IPS DF 6.9 (cell line): ENCODE measurements around the gene MXRA8.
A peak's percentile ranks its signal among the peaks of the same experiment; 100 is the strongest.

Experiments
- DNase-seq: peaks from one replicate; pipeline ENCODE4 v3.0.0-alpha.2; 2013; ENCODE audit warnings: low read depth, low spot score
- H3K27ac ChIP-seq: one replicate; pipeline ENCODE4 v1.5.1; 2013; ENCODE audit warnings: low read length, control low read depth
- H3K27me3 ChIP-seq: 2 replicates; pipeline ENCODE4 v1.6.1; 2013; ENCODE audit warnings: mild to moderate bottlenecking, low read length; ENCODE audit not compliant: control insufficient read depth, insufficient read depth
- H3K36me3 ChIP-seq: 2 replicates; pipeline ENCODE4 v1.6.1; 2013; ENCODE audit warnings: low read length; ENCODE audit not compliant: control insufficient read depth, insufficient read depth
- H3K4me1 ChIP-seq: 2 replicates; pipeline ENCODE4 v1.6.1; 2013; ENCODE audit warnings: low read length; ENCODE audit not compliant: control insufficient read depth, insufficient read depth
- H3K4me3 ChIP-seq: 2 replicates; pipeline ENCODE4 v1.5.1; 2013; ENCODE audit warnings: mild to moderate bottlenecking, low read length
- H3K9me3 ChIP-seq: 2 replicates; pipeline ENCODE4 v1.6.1; 2013; ENCODE audit warnings: low read length, inconsistent platforms; ENCODE audit not compliant: control insufficient read depth, insufficient read depth
- WGBS: extraction: QIAGEN DNeasy Blood & Tissue Kit; methylation state at CpG from one replicate; pipeline ENCODE4 v1.1.7; 2013; ENCODE audit warnings: mixed read lengths, missing lambda C conversion rate; ENCODE audit not compliant: insufficient read length, insufficient coverage; 5-methylcytosine and 5-hydroxymethylcytosine counted together

MXRA8 gene

DNA sequence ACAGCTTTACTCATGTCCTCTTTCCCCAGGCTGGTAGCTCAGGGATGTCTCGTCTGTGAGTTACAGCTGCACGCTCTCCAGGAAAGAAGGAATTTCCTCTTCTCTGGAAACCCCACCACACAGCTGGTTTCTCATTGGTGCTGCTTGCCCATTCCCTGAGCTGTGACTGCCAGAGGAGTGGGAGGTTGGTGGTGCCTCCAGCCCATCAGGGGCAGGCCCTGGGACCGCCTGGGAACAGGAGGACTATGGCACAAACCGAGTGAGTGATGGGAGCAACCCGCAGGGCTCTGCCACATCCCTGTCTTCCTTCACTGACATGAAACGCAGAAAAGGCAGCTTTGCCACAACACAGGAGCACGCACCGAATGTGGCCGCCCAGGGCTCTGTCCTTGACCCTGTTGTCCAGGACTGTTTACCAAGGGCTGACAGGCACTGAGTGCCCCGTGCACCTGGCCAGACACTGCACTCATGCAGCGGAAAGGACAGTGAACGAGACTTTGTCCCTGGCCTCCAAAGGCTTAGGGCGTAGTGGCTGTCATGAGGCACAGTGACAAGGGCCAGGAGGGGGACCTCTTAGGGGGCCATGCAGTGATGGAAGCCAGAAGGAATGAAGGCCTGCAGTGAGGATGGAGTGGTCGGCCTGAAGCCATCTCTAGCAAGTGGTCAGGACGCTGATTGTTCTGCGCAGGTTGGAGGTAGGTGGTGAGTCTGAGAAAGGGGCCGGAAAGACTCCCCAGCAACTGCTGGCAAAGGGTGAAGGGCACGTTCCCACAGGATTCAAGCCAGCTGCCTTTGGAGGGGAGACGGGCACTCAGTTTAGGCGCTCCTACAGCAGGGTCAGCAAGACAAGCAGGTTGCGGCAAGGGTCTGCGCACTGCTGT, 42.5 kb upstream of the MXRA8 start:
- no peaks in the 10 kb centered on the region for H3K9me3 ChIP-seq
- 0 out of 2 replicates have a peak, but pooled peaks cover 2% of the 10 kb centered on the region for H3K4me1 ChIP-seq
- DNase-seq, result no peak
- no CpG with 5 or more reads among the region's 22 CpGs for WGBS
- no peak overlapping the region for H3K4me3 ChIP-seq
- H3K36me3 ChIP-seq, result peaks cover 23% of the 10 kb centered on the region
- no peak overlapping the region for H3K27ac ChIP-seq
- no peaks in the 10 kb centered on the region for H3K27me3 ChIP-seq

GRCh38 chr1:1399872-1400575, 41.7 kb upstream of the MXRA8 start:
- no peaks in the 10 kb centered on the region for H3K9me3 ChIP-seq
- DNase-seq, result no peak
- peak overlapping the region; percentile 88 for H3K4me3 ChIP-seq
- no peak overlapping the region for H3K27ac ChIP-seq
- H3K36me3 ChIP-seq, result peaks cover 24% of the 10 kb centered on the region
- no peaks in the 10 kb centered on the region for H3K27me3 ChIP-seq
- H3K4me1 ChIP-seq, result 0 out of 2 replicates have a peak, but pooled peaks cover 2% of the 10 kb centered on the region
- WGBS, result no CpG with 5 or more reads among the region's 34 CpGs

DNA sequence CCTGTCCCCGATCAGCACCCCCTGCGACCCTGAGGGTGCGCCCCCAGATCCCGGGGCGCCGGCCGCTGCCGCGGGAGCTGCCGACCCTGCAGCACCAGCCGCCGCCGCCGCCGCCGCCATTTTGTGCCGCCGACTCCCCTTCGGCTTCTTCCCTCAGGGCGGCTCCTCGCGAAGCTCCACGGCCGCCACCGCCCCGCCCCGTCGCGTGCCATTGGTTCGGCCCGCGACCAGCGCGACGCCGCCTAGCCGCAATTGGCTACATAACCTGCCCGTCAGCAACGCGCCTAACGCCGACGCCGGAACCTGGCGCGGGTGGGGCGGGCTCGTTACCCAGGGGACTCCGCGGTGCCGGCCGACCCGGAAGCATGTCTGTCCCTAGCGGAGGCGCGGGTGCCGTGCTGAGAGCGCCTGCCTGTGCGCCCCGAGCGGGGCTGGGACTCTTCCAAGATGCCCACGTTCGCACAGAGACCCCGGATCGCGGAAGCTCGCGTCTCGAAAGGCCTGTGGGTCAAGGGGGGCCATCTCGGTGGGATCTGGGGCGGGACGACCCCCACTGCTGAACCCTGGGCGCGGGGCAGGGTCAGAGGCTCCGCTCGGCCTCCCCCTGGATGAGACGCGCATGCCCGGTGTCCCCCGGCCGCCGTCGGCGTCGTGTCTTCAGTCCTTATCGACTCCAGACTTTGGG, 41.0 kb upstream of the MXRA8 start, which contains the start of gene CCNL2:
Gene CCNL2, minus strand, starts transcription at position 149 of the 685 bp plus-strand sequence. Its CDS starts 29 bp downstream, at position 120.
- Histone ChIP-seq H3K9me3 (no peaks in the 10 kb centered on the region), H3K27ac (no peak within 1 kb of the TSS), H3K27me3 (no peaks in the 10 kb centered on the region), H3K4me1 (0 out of 2 replicates have a peak, but pooled peaks cover 2% of the 10 kb centered on the region), H3K4me3 (peak within 1 kb of the TSS; percentile 88), H3K36me3 (peaks cover 24% of the 10 kb centered on the region)
- WGBS, result no CpG with 5 or more reads among the region's 86 CpGs
- peak; percentile 98 for DNase-seq

DNA sequence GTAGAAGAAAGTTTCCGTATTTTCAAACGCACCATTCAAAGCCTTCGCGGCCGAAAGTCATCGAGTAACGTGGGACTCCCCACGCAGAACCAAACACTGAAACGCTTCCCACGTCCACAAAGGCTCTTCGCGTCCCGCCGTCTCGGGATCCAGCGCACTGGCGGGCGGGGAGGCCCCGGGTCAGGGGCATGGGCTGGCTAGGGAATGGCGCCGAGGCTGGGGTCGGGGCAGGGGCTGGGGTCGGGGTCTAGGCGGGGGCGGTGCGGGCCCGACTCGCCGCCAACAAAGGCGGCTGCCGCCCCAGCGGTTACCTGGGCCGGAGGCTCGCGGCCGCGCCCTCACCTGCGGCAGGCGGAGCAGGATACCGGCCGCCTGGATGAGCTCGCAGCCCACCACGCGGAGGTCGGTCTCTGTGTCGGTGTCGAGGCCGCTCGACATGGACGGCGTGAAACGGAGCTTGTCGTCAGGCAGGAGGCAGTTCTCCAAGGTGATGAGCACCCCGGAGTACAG, 40.4 kb upstream of the MXRA8 start:
- no peak overlapping the region for H3K27ac ChIP-seq
- no CpG with 5 or more reads among the region's 54 CpGs for WGBS
- H3K9me3 ChIP-seq, result no peaks in the 10 kb centered on the region
- 0 out of 2 replicates have a peak, but pooled peaks cover 2% of the 10 kb centered on the region for H3K4me1 ChIP-seq
- peak overlapping the region; percentile 81 for H3K4me3 ChIP-seq
- no peak for DNase-seq
- H3K27me3 ChIP-seq, result no peaks in the 10 kb centered on the region
- peaks cover 25% of the 10 kb centered on the region for H3K36me3 ChIP-seq

- peaks cover 31% of the 10 kb centered on the region for H3K36me3 ChIP-seq
- no peaks in the 10 kb centered on the region for H3K27me3 ChIP-seq
- no CpG with 5 or more reads among the region's 19 CpGs for WGBS
- peak overlapping the region; percentile 81; the same call in 1 of the 2 replicates for H3K4me3 ChIP-seq
- H3K9me3 ChIP-seq, result no peaks in the 10 kb centered on the region
- H3K4me1 ChIP-seq, result 0 out of 2 replicates have a peak, but pooled peaks cover 2% of the 10 kb centered on the region
- DNase-seq, result no peak
- no peak overlapping the region for H3K27ac ChIP-seq
Measured at GRCh38 chr1:1397839-1398523, 39.6 kb upstream of the MXRA8 start.

GRCh38 chr1:1395166-1395565, 36.8 kb upstream of the MXRA8 start:
- WGBS, result no CpG with 5 or more reads among the region's 11 CpGs

GRCh38 chr1:1394116-1394515, 35.8 kb upstream of the MXRA8 start:
- no peak for DNase-seq
- no peak overlapping the region for H3K27ac ChIP-seq
- no peaks in the 10 kb centered on the region for H3K4me1 ChIP-seq
- H3K4me3 ChIP-seq, result no peak overlapping the region
- peaks cover 52% of the 10 kb centered on the region for H3K36me3 ChIP-seq
- H3K9me3 ChIP-seq, result no peaks in the 10 kb centered on the region
- H3K27me3 ChIP-seq, result no peaks in the 10 kb centered on the region
- no CpG with 5 or more reads among the region's 7 CpGs for WGBS

More at GRCh38 chr1:1395166-1395565, 36.8 kb upstream of the MXRA8 start:
- Histone ChIP-seq H3K9me3 (no peaks in the 10 kb centered on the region), H3K4me3 (no peak overlapping the region), H3K27ac (no peak overlapping the region), H3K36me3 (peaks cover 42% of the 10 kb centered on the region), H3K4me1 (0 out of 2 replicates have a peak, but pooled peaks cover 1% of the 10 kb centered on the region), H3K27me3 (no peaks in the 10 kb centered on the region)
- no peak for DNase-seq

GRCh38 chr1:1393428-1393827, 35.1 kb upstream of the MXRA8 start:
- no CpG with 5 or more reads among the region's 11 CpGs for WGBS
- no peaks in the 10 kb centered on the region for H3K9me3 ChIP-seq
- no peak for DNase-seq
- no peak overlapping the region for H3K4me3 ChIP-seq
- peaks cover 53% of the 10 kb centered on the region for H3K36me3 ChIP-seq
- H3K27ac ChIP-seq, result no peak overlapping the region
- H3K4me1 ChIP-seq, result no peaks in the 10 kb centered on the region
- no peaks in the 10 kb centered on the region for H3K27me3 ChIP-seq

- Histone ChIP-seq H3K27me3 (no peaks in the 10 kb centered on the region), H3K4me1 (no peaks in the 10 kb centered on the region), H3K4me3 (no peak overlapping the region), H3K27ac (no peak overlapping the region), H3K9me3 (no peaks in the 10 kb centered on the region), H3K36me3 (peaks cover 57% of the 10 kb centered on the region)
- no peak for DNase-seq
- WGBS, result no CpG with 5 or more reads among the region's 4 CpGs
Measured at GRCh38 chr1:1393014-1393413, 34.7 kb upstream of the MXRA8 start.
